ENCODE results near the gene DRC7. TPM values are rescaled to one million over a fixed set of nuclear protein-coding genes. Genes with fewer than 3 reads are reported as not detected.

The DRC7 gene
- total RNA-seq, 1 donor from 2014 or later = not detected

DNA sequence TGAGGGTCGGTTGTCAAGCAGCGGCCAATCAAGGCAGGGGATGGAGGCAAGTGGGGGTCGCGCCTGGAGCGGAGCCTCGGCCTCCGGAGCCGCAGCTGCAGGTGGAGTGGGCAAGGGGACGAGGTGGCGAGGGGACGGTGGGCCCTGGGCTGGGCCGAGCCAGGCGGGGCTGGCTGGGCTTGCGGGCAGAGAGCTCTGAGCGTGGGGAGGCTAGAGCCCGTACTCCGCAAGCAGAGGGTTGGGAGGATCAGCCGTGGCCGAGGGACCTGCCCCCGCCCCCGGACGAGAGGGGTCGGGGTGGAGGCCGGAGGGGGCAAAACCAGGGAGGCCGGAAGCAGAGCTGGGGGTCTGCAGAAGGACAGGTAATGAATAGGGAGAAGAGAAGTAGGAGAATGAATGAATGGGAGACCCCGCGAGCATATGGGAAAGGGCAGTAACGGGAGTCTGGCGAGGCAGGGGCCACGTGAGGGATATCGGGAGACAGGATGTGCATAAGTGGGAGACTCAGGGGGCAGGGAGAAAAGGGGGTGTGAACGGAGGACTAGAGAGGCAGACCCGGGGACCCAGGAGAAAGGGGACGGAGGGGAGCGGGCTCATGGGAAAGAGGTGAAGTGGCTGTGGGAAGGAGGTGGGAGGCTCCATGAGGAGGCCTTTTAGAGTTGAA lies 41.3 kb downstream of the DRC7 start, which contains the start of gene KATNB1:
KATNB1 (plus strand) TSS at position 16 of the 664 bp plus-strand sequence. CDS start 1,474 bp downstream, outside the sequence.
- intact Hi-C loops (cut with DNase I) = loop anchor here (1.0 to 10.0 kb wide), 10 partner anchors 21 to 1311 kb away; partner anchors contain the start of genes AMFR, ARL2BP, CCDC102A and CFAP20
- H3K27ac ChIP-seq = peak within 1 kb of the TSS; percentile 79 to 88
- TF ChIP-seq CTCF (IDR thresholded peaks at IDR 0.05) = no peak

DNA sequence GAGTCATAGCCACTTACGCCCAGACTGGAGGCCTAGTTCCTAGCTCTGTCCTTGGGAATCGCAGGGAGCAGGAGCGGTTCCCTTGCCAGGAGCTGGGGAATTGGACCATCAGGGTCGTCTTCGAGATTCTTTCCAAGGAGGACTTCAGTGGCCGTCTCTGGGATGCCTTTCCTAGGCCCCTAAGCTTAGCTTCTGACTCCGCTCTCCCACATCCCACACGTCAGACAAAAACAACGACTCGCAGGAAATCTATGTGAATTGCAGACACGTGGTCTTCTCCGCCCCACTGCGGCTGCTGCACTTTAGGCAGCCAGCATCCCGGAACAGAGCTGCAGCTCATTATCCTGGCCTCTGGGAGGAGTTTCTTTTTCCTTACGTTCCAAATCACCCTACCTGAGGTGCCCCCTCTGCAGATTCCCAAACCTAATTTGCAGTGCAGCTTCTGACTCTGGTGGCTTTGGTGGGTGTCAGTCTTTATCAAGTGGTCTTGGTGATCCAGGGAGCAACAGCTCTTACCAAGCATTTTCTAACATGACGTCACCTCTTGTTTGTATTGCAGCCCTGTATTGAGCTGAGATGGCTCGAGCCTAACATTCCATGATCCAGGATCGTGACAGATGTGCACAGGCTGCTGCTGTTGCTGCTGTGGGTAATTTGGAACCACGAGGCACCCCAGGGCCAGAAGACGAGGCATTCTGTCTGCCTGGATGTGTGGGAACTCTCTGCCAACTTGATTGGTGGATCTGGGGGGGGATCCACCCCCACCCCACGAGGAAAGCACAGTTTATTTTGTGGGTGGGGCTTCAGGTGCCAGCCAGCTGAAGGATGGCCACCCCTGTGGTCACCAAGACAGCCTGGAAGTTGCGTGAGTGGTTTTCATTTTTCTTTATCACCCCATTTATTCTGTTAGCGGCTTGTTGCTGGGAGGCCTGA lies 42.1 kb downstream of the DRC7 start:
- Histone ChIP-seq H3K4me1 (peaks cover 9 to 18% of the 10 kb centered on the region in 2 donors), H3K36me3 (no peaks in the 10 kb centered on the region), H3K9me3 (no peaks in the 10 kb centered on the region), H3K4me3 (peak overlapping the region; percentile 82 to 91), H3K27ac (peak overlapping the region; percentile 64 to 68), H3K27me3 (no peaks in the 10 kb centered on the region)
- no peak for DNase-seq (ENCODE audit: low spot score in 2 of 2)
- no peak for TF ChIP-seq CTCF (IDR thresholded peaks at IDR 0.05)
- intact Hi-C loops (cut with DNase I) = loop anchor here (10.0 kb wide), 5 partner anchors 292 to 1312 kb away; partner anchors contain the start of genes AMFR, ARL2BP, CIAPIN1 and COQ9

More for the DNA sequence above, 41.3 kb downstream of the DRC7 start, which contains the start of gene KATNB1:
- Histone ChIP-seq H3K4me1 (peaks cover 9 to 18% of the 10 kb centered on the region in 2 donors), H3K27me3 (no peaks in the 10 kb centered on the region), H3K9me3 (no peaks in the 10 kb centered on the region), H3K36me3 (no peaks in the 10 kb centered on the region), H3K4me3 (peak within 1 kb of the TSS; percentile 82 to 91)
- no peak for DNase-seq (ENCODE audit: low spot score in 2 of 2)

DNA sequence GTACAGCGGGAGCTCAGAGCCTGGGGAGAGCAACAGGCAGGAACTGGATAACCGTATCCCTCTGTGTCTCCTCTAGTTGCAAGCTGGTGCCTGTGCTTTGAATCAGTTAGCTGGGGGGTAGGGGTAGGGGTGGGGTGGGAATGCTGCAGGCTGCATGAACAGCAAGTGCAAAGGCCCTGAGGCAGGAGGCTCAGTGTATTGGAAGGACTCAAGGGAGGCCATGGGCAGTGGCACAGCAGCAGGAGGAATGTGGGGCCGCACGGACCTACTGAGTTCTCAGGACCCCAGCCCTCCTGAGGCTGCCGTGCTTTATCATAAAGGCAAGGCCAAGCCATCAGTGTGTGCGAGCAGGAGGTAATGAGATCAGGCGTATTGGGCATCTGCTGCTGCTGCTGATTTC lies 44.2 kb downstream of the DRC7 start:
- no peak for DNase-seq (ENCODE audit: low spot score in 2 of 2)
- H3K27ac ChIP-seq = no peak overlapping the region
- peaks cover 9 to 18% of the 10 kb centered on the region in 2 donors for H3K4me1 ChIP-seq
- peaks cover 2 to 4% of the 10 kb centered on the region in 2 donors for H3K36me3 ChIP-seq
- no peak for TF ChIP-seq CTCF (IDR thresholded peaks at IDR 0.05)
- H3K27me3 ChIP-seq = no peaks in the 10 kb centered on the region
- H3K9me3 ChIP-seq = no peaks in the 10 kb centered on the region
- intact Hi-C loops (cut with DNase I) = loop anchor here (10.0 kb wide), 5 partner anchors 294 to 1314 kb away; partner anchors contain the start of genes AMFR, ARL2BP, CIAPIN1 and COQ9
- no peak overlapping the region for H3K4me3 ChIP-seq

DNA sequence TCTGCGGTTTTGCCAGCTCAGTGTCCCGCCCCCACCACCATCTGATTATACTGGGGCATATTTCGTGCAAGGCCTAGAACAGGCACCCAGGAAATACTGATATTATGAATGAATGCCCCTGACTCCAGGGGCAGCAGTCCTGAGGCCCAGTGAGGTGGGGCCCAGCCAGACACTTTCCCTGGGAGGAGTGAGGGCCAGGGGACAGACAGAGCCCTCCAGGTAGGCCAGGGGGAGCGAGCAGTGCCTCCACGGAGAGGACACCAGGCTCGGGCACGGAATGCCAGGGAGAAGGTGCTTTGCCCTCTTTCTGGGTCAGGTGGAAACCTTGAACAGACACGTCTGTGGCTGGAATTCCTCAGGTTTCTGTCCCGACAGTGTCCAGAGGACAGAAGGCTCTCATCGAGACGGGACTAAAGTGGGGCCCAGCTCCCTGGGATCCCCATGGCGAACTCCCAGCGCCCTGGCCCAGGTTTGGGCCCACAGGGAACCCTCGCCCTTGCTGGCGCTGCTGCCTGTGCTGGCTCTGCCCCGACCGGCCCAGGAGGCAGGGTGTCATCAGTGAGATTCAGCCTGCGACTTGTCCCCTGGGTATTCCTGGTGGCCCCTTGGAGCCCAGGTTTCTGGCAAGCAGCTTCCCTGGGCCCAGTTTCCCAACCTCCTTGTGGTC lies 45.3 kb downstream of the DRC7 start:
- no peaks in the 10 kb centered on the region for H3K27me3 ChIP-seq
- H3K4me1 ChIP-seq = peaks cover 9 to 13% of the 10 kb centered on the region in 2 donors
- H3K4me3 ChIP-seq = no peak overlapping the region
- H3K9me3 ChIP-seq = no peaks in the 10 kb centered on the region
- H3K36me3 ChIP-seq = peaks cover 4 to 11% of the 10 kb centered on the region in 2 donors
- intact Hi-C loops (cut with DNase I) = loop anchor here (10.0 kb wide), 5 partner anchors 295 to 1315 kb away; partner anchors contain the start of genes AMFR, ARL2BP, CIAPIN1 and COQ9
- H3K27ac ChIP-seq = no peak overlapping the region
- DNase-seq (ENCODE audit: low spot score in 2 of 2) = no peak
- no peak for TF ChIP-seq CTCF (IDR thresholded peaks at IDR 0.05)
